Activated CD8-positive, alpha-beta memory T cell treated with anti-CD3 and anti-CD28 coated beads, Interleukin-2, amount 50 U/mL, for 4 hours (primary cell): Measurements from ENCODE around the gene CACNA1C.

Source experiments
- DNase-seq: peaks from one replicate; pipeline ENCODE4 v3.0.0-alpha.2; 2020

CACNA1C gene

DNA sequence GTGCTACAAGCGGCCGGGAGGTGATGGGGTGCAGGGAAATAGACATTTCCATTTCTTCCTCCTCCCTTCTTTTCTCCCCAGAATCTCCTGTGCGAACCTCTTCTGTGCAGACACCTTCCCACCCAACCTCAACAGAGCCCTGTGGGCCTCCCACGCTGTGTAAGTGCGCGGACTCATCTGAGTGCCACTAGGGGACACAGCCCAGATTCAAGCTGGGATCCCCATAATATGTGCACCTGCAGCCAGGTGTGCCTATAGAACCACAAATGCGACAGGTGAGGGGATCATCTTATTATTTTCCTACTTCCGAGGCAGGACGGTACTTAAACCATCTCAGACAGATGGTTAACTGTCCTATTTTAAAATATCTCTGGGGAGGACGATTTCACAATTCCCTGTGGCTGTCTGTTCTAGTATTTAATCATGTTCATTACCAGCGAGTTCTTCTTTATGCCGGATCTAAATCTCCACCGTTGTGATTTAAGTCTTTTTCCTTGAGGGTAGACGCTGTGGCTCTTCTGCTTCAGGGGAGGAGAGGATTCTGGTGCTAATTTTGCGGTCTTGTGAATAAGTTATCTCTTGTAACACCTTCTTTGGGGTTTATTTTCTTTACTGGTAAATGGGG is 17.2 kb upstream of the CACNA1C start:
- no peak for DNase-seq

DNA sequence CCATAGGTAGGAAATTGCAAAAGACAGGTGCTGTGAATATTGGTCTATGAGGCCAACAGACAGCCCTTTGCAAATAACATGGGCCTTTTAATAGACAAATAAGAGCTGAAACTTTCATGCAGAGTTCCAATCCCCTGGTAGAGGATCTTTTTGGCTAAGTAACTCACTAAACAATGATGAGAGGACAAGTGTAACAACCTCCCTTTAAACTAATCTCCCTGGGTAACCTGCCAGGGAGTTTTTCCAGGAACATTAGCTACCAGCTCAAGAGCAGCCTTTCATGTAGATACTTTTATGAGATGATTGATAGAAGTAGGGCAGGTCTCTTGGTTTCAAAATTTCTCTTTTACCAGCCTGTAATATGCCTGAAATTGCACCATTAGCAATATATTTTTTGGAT is 13.8 kb upstream of the CACNA1C start:
- DNase-seq: no peak

DNA sequence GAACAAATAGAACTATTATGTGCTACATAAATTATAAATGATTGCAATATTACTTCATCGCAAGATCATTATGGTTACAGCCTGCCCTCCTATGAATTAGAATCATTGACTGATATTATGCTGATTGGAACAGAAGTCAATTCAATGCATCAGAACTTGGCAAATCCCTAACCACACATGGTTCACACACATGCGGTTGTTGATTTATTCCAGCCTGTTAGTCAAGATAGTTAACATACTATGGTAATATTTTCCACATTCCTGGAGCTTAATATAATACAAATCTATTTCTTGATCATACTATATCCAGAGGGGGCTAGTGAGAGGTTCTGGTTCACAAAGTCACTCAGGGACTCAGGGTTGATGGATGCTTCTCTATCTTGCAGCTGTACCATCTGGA is 9.7 kb upstream of the CACNA1C start:
- no peak for DNase-seq

DNA sequence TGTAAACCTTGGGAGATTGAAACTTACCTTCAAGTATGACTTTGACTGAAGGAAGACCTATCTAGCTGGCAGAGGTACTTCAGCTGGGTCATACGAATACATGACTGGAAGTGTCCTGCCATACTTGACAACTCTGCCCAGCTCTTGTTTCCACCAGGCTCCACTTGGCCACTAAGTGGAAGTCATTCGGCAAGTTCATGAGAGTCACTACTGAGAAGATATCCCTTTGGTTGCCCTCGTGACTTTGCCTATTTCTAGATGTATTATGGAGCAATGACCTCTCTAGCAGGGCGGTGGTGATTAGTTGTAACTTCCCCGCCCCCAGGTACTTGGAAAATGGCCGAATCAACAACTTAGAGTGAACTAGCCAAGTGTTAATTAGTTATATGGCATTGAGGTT is 8.6 kb upstream of the CACNA1C start:
- no peak for DNase-seq

DNA sequence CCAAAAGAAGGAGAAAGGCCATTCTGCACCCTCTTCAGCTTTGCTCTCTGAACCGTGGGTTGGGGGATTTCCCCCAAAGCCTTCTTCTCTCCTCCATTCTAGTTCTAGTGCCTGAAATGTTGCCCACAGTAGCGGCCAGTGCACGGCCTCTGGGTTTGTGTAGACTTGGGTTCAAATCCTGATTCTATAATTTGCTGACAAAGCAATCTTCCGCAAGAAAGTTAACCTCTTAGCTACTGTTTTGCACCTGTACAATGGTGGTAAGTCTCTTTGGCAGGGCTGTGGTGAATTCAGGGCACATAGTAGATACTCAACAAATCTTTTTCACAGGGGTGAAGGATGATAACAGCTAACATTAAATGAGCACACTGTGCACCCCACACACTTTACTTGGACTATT is 5.8 kb upstream of the CACNA1C start:
- no peak for DNase-seq

DNA sequence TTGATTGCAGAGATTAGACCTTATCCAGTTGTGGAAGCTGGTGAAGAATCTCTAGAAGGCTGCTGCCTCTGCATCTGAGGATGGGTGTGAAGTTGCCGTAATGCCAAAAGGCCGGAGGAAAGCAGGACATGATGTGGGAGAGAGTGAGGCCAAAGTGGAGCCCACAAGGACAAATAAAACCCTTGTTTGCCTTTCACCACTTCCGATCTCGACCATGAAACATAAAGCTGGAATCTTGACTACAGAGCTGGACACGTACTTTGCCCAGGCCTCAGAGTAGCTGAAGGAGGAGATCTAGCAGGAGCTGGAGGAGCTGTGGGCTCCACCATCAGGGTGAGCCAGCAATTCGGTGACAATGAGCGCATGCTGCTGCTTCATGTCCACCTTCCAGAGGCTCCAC is 5.0 kb upstream of the CACNA1C start:
- no peak for DNase-seq

DNA sequence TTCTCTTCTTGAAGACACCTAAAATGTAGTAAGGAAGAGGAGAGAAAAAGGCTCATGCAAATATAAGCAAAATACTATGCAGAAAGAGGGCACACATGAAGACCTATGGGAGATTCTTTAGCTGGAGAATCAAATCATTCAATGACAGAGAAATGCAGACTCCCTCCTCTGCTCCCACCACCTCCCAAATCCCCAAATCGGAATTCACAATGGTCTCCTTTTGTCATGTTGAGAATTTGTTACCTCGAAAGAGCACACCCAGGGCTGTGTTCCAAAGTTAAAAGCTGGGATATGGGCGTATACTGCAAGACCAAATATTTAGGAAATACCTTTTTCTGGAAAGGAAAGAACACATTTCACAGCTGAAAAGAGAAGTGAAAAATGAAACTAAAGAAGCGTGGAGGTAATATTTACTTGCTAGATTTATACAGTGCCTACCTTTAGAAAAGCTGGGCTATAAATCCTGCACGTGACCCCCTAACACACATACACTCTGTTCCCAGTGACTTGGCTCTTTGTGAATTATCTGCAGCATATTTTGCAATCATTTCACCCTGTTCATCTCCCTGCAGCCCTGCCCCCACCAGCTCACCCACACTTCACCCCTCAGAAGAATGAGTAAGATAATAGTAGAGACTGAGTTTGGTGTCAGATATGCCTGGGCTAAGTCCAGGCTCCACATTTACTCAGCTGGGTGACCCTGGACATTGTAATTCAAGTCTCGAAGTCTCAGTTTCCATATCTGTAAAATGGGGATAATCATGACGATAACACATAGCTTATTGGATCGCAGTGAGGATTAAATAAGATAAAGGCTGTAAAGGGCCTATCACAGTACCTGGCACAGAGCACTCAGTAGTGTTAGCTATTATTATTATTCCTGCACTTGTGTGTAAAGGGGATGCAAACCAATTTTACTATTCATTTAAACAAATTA is 2.9 kb upstream of the CACNA1C start:
- no peak for DNase-seq

DNA sequence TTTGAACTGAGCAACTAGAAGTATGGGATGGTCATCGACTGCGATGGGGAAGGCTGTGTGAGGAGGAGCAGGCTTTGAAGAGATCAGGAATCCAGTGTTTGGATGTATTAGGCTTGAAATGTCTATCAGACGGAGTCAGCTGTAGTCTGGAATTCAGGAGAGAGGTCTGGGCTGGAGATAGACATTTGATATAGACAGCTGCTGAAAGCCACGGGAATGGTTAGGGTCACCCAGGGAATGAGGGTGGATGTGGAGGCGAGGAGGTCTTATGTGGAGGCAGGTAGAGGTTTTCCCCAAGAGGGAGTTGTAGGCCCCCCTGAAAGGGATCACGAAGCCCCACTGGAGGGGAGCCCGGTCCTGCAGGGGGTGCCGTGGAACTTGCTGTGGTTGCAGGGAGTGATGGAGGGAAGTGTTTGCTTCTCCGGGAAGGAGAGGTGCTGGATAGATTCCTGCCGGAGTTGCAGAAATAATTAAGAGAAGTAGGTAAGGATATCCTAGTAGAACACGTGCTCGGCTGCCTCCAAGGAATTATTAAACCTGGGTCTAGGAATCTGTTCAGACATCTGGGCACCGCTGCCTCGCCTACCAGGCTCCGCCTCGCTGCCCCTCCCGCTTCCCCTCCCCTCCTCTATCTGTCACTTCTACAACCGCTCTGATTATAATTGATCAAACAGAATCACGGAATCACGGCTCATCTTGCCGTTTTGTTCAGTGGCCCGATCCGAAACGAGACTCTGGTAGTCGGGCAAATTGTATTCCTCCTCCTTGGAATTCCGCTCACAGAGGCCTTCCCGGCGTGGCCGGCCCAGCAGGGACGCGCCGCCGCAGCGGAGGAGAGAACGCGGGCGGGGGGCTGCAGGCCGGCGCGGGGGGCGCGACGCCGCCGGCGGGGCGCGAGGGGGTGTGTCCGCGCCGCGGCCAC is 826 bp upstream of the CACNA1C start:
- DNase-seq: no peak

DNA sequence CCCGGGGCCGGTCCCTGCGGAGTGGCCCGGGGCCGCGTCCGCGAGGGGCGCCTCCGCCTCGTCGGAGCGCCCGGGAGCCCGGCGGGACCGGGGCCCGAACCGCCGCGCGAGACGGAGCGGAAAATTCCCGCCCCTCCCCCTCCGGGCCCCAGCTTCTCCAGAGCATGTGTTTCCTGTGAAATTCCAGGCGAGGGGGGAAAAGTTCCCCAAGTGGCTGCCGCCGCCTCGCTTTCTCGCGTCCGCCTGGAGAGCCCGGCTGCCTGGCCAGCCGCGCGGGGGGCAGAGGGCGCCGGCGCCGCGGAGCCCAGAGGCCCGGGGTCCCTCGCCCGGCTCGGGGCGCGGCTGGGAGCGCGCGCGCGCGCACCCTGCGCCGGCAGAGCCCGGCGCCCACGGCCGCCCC is 904 bp downstream of the CACNA1C start:
- DNase-seq: no peak

DNA sequence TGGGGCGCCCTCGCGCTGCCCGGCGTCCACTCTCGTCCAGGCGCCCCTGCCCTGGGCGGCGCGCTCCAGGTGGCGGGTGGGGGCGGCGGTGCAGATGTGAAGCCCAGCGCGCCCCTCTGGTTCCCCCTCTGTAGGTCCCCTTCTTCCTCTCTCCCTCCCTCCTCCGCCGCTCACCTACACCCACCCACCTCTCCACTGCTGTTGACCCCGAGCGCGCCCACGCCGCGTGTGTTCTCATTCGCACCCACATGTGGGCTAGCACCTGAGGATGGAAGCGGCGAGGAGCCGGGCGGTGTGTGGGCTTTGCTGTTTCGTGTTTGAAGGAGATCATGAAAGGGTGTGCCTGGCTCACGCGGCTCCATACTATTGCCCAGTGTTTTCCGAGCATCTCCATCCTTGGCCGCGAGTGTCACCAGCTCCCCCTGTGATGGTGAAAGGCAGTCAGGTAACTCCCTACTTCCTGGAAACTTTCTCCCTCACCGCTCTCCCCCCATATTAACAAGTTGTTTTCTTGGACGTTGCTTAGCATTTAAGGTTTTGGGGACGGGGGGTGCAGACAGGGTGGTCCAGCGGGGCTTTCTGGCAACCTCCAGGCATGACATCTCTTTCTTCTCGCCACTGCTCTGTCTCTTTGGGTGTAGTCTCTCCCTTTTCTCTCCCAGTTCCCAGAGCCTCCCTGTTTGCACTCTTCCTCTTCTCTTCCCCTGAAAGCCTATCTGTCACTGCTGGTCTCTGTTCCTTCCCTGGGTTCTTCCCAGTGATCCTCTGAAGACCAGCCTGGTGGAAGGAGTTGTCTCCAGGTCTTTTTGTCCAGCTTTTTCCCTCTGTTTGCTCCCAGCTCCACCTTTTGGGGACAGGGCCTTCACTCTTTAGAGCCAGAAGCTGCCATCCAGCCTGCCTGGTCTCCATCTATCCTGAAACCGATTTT is 1.6 kb downstream of the CACNA1C start:
- no peak for DNase-seq

DNA sequence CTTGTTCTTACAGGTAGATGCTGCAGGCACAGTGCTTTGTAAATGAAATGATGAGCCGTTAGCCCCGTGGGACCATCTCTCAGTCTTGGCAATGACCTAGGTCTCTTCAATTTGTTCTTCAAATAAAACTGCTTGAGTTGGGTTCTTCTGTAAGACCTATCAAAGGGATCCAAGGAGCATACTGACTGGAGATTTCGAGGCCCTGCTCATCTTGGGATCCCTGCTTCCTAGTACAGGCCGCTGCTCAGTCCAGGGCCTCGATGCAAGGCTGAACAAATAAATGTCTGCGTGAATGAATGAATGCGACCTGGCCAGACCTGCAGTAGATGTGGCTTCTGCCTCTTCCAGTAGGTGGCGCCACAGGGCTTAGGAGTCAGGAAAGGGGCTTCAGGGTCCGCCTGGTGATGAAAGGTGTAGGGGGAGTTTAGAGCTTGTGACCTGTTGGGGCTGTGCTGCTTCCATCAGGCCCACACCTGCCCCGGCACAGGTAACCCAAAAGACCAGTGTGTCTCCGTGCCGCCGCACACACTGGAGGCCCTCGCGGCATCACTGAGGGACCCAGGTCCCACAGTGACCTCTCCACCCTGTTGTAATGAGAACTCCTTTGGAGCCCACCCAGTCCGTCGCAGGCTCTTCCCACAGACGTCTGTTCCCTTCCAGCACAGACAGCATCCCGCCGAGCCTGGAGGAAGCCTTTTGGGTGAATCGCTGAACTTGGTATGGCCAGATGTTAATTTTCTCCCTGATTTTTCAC is 4.4 kb downstream of the CACNA1C start:
- no peak for DNase-seq

DNA sequence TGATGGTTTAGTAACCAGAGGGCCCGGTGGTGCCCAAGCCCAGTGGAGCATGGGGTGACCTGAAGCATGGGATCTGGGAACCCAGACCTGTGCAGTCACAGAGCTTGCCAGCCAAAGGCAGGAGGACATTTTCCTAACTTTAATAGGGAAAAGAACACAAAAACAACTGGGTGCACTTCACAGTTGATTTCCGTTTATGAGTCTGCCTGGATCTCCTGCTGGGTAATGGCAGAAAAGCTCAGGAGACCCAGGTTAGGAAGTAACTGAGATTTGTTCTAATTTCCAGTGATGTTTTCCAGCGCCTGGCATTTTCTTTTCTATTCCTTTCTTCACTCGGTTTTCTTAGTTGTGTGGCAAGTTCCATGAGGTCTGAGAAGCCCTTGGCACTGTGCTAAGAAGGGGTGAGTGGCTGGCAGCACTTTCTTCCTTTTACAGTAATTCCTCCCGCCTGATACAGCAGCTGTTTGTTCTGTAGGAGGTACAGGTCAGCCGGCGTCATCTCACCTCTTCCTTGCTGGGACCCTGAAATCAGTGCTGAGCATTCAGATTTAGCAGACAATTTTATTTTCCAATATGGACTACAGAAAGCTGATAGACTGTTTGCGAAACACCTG is 5.1 kb downstream of the CACNA1C start:
- DNase-seq: no peak

DNA sequence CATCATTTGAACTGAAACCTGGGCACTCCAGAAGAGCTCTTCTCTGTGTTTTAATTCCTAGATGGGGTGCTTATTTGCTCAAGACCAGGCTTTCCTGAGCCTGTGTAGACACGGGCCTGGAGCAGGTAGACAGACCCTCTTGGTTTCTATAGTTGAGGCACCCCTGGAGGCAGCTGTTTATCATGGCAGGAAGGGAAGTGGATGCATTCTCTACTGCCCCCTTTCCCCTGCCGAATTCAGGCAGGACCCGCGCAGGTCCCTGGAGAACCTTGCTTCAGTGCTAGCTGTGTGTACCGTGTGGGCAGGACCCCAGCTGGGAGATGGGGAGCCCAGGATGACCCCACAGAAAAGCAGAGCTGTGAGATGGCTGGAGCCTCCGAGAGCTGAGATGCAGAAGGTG is 6.0 kb downstream of the CACNA1C start:
- no peak for DNase-seq

DNA sequence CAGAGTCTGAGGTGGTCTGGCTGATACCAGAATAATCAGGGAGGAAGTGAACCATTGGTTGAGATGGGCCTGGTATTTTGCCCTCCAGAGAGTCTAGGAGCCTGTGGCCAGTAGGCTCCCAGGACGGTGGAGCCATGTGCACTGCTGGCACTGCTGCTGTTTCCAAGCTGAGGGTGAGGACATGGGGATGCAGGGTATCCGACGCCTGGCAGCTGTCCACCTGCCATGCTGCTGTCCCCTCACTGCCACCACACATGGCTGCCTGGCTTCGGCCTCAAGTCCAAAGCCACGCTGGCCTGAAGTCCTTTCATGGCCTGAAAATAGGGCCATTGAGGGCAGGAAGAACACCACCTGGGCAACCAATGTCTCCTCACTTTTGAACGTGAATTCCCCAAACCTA is 8.6 kb downstream of the CACNA1C start:
- no peak for DNase-seq

DNA sequence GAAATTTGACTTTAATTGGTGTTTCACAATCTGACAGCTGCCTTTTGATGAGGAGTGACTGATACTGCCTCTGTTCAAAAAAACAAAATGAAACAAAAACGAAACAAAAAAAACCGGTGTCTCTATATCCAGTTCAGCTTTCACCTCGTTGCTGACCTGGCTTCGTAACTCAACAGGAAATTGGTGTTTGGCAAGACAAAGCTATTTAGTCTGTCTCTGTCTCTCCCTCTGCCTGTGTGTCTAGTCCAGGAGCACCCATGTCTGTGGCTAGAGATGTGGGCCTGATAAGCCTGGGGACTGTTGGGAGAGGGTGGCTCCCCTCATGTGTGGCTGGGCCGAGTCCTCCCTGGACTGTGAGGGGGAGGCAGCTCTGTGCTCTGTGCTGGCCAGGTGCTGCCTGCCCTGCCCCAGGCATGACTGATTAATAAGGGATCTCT is 11.3 kb downstream of the CACNA1C start:
- no peak for DNase-seq

DNA sequence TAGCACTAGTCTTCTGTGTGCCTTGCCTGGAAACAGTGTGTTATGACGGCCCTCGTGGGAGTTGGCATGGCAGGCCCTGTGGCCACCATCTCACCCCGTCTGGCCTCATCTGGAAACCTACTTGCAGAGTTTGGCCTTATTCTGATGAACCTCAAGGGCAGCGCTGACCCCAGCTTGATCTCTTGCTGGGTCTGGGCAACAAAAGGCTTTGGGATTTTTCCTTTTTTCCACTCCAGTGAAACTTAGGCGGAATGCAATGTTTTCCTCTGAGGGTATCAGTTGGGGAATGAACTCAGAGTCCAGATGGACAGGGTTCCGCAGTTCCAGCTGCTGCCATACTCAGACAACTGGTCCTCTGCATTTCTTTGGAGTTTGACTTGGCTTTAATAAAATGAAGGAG is 15.9 kb downstream of the CACNA1C start:
- DNase-seq: no peak

DNA sequence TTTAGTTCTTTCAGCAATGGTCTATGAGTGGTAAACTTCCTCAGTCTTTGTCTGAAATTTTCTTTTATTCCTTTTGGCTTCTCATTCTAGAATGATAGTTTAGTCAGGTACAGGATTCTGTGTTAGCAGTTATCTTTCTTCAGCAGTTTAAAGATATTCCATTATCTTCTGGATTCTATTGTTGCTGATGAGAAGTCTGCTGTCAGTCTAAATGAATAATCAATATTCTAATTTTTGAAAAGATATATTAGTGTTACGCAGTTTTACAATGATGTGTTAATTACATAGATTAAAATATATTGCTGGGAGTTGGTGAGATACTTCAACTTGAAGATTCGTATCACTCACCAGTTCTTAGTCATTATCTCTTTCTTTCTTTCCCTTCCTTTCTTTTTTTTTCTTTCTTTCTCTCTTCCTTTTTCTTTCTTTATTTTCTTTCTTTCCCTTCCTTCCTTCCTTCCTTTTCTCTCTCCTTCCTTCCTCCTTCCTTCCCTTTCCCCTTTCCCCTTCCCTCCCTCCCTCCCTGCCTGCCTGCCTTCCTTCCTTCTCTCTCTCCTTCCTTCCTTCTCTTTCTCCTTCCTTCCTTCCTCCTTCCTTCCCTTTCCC is 17.8 kb downstream of the CACNA1C start:
- DNase-seq: no peak

DNA sequence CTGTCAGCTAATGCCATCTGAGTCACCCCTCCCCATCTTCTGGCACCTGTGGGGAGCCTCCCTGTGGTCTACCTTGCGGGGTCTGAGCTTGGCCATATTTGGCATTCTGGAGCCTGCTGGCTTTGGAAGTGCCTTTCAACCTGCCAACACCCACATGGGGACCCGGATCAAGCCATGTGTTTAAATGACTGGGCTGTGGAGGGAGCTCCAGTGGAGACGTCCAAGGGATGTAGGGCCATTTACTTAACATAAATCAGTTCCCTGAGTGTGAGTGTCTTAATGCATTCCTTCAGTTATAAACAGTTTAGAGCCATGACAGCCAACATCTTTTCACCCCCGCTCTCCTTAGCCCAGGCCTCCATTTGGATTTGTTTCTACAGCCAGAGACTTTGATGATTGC is 22.0 kb downstream of the CACNA1C start:
- DNase-seq: no peak

DNA sequence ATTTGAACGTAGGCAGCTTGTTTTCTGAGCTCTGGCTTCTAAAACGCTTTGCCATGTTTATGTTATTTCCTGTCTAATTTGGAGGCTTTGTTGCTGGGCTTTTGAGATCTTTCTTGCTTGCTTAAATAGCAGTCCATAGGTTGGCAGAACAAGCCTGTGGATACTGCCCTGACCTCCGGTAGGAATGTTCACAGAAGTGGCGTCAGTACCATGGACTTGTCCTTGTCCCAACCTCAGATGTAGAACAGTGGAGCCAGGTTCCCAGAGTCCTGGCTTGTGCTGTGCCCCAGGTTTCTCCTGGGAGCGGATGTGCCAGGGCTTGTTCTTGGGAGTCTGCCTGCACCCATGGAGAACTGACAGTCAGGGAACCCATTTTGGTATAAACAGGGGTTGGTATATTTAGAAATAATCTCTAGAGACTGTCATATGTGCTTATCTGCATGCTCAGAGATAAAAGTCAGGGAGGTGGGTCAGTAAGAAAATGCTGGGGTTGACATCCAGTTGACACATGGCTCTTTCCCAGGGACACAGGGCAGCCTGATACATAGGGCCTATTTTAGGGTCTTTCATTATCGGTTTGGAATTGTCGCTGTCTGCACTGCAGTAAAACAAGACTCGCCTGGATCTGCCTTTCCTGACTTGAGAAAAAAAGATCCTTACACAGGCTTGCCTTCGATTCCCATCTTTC is 22.9 kb downstream of the CACNA1C start:
- no peak for DNase-seq

DNA sequence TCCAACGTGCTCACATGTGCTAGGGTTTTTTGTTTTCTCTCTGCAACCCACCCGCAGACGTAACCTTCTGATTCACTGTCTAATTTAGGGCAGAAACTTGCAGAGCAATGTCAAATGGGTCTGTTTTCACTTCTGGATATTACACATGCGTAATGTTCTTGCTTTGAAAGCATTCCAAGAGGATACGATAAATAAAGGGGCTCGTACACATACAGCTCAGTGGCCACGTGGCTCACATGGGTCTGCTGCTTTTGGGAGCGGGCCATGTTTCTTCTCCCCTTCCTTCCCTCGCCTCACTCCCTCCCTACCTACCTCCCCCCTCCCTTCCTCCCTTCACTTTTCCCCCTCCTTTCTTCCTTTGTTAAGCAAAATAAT is 23.4 kb downstream of the CACNA1C start:
- DNase-seq: no peak
